OCI-LY7 (cell line): ENCODE measurements around the gene NFATC1.

Experiments
- CTCF ChIP-seq: fragments of 200-600 bp; sonication (generic); conservative IDR thresholded peaks from 2 replicates; pipeline ENCODE4 v1.5.1; 2014; ENCODE audit warnings: mild to moderate bottlenecking, antibody characterized with exemption, low read length, moderate library complexity, mixed read lengths
- EZH2phosphoT487 ChIP-seq: fragments of 200-600 bp; sonication (generic); IDR thresholded peaks from 2 replicates; pipeline ENCODE4 v1.6.1; 2018; ENCODE audit warnings: low read depth, borderline replicate concordance, mild to moderate bottlenecking, mixed run types, antibody characterized with exemption, low read length, moderate library complexity, mixed read lengths

GRCh38 chr18:79468119-79468789, 72.5 kb downstream of the NFATC1 start:
- TF ChIP-seq CTCF (no peak), EZH2phosphoT487 (no peak)
